OCI-LY7 (cell line): ENCODE results near the gene WLS. TPM values are rescaled to one million over a fixed set of nuclear protein-coding genes. Genes with fewer than 3 reads are reported as not detected.
A peak's percentile ranks its signal among the peaks of the same experiment; 100 is the strongest.

Source experiments
- Bru-seq: library from RNA; stranded (reverse); fragments of 400-500 nt; gene quantifications from one replicate; lab custom pipeline; 2021; lab: Mats Ljungman, UMichigan
- BruChase-seq, 2 experiments: library from RNA; stranded (reverse); fragments of 400-500 nt; gene quantifications; one replicate each; lab custom pipeline; 2021; lab: Mats Ljungman, UMichigan
- BruUV-seq: library from RNA; stranded (reverse); fragments of 400-500 nt; replicated peaks from 2 replicates; lab custom pipeline; 2021; lab: Mats Ljungman, UMichigan
- CTCF ChIA-PET: fragments of 300-600 bp; sonication (Branson Sonifier 250); formaldehyde crosslinking; loops from one replicate; lab custom pipeline; 2022; ENCODE audit warnings: antibody characterized with exemption; ENCODE audit not compliant: unreplicated experiment; lab: Charles Lee
- POLR2A ChIA-PET: fragments of 300-600 bp; sonication (Branson Sonifier 250); formaldehyde crosslinking; loops from one replicate; lab custom pipeline; 2022; ENCODE audit warnings: antibody characterized with exemption; lab: Charles Lee
- DNase-seq: peaks from one replicate; pipeline ENCODE4 v3.0.0-alpha.2; 2015; ENCODE audit warnings: low spot score
- H2AFZ ChIP-seq: fragments of 200-600 bp; sonication (generic), shearing (Covaris generic); 2 replicates; pipeline ENCODE4 v1.6.1; 2014; ENCODE audit warnings: mild to moderate bottlenecking, antibody characterized with exemption, low read length, moderate library complexity
- H3K27ac ChIP-seq: fragments of 200-600 bp; sonication (generic); 2 replicates; pipeline ENCODE4 v1.5.1; 2014; ENCODE audit warnings: mixed run types, low read depth, mild to moderate bottlenecking, moderate library complexity, low read length, inconsistent platforms; ENCODE audit not compliant: poor library complexity, severe bottlenecking
- H3K36me3 ChIP-seq: fragments of 200-600 bp; sonication (generic); 2 replicates; pipeline ENCODE4 v1.6.1; 2014; ENCODE audit warnings: mild to moderate bottlenecking, antibody characterized with exemption, low read length, moderate library complexity, mixed read lengths; ENCODE audit not compliant: insufficient read depth
- H3K4me1 ChIP-seq: fragments of 200-600 bp; sonication (generic); 2 replicates; pipeline ENCODE4 v1.5.1; 2014; ENCODE audit warnings: mild to moderate bottlenecking, low read length; ENCODE audit not compliant: insufficient read depth, poor library complexity, severe bottlenecking
- H3K4me2 ChIP-seq: fragments of 200-600 bp; sonication (generic); 2 replicates; pipeline ENCODE4 v1.6.1; 2014; ENCODE audit warnings: mild to moderate bottlenecking, low read length
- H3K4me3 ChIP-seq: fragments of 200-600 bp; sonication (generic); 2 replicates; pipeline ENCODE4 v1.5.1; 2014; ENCODE audit warnings: mild to moderate bottlenecking, low read depth, low read length; ENCODE audit not compliant: poor library complexity, severe bottlenecking
- H3K79me2 ChIP-seq: fragments of 200-600 bp; sonication (generic); 2 replicates; pipeline ENCODE4 v1.6.1; 2016; ENCODE audit warnings: low read depth, mild to moderate bottlenecking, low read length, moderate library complexity, mixed read lengths; ENCODE audit not compliant: insufficient read depth
- H3K9me2 ChIP-seq: fragments of 200-600 bp; sonication (generic); 2 replicates; pipeline ENCODE4 v1.6.1; 2016; ENCODE audit warnings: mild to moderate bottlenecking, low read length, mixed read lengths; ENCODE audit not compliant: insufficient read depth
- H3K9me3 ChIP-seq: fragments of 200-600 bp; sonication (generic); 2 replicates; pipeline ENCODE4 v1.6.1; 2014; ENCODE audit warnings: mild to moderate bottlenecking, mixed run types, low read length, mixed read lengths
- H4K20me1 ChIP-seq: fragments of 200-600 bp; sonication (generic); 2 replicates; pipeline ENCODE4 v1.6.1; 2014; ENCODE audit warnings: mild to moderate bottlenecking, antibody characterized with exemption, low read length, moderate library complexity, mixed read lengths; ENCODE audit not compliant: insufficient read depth
- EZH2phosphoT487 ChIP-seq: fragments of 200-600 bp; sonication (generic); IDR thresholded peaks from 2 replicates; pipeline ENCODE4 v1.6.1; 2018; ENCODE audit warnings: low read depth, borderline replicate concordance, mild to moderate bottlenecking, mixed run types, antibody characterized with exemption, low read length, moderate library complexity, mixed read lengths
- intact Hi-C: fragments of 100-400 bp; cut with micrococcal nuclease; formaldehyde crosslinking; loops from one replicate; pipeline ENCODE4 v1.10.0; 2022; ENCODE audit not compliant: unreplicated experiment
- long read RNA-seq: library from polyadenylated mRNA; stranded (forward); transcript quantifications from one replicate; pipeline ENCODE4 v2.0.0, GENCODE V29; 2022
- total RNA-seq, 2 experiments: library from RNA; depleted of rRNA in 1 of 2; stranded (reverse); fragments of >200 nt in 1 of 2; shearing (Covaris generic) in 1 of 2; gene quantifications; 2 replicates each; pipeline ENCODE4 v1.2.3, GENCODE V29; 2014 to 2022
- TF ChIP-seq, protein P1 (sequence below): fragments of 200-600 bp; sonication (generic); conservative IDR thresholded peaks from 2 replicates; pipeline ENCODE4 v1.5.1; 2014; ENCODE audit warnings: mild to moderate bottlenecking, antibody characterized with exemption, low read length, moderate library complexity, mixed read lengths

Gene WLS
- not detected in 2 replicates for total RNA-seq (2014; rRNA removed; shearing (Covaris generic))
- total RNA-seq (2022) = 0.31 TPM in 1 of 2 replicates, not detected in the other
- Bru-seq, nascent RNA = percentile 9 among the genes with signal in this experiment
- BruChase-seq, experiment 1, labeled RNA remaining after a 6-hour chase = percentile 5 among the genes with signal in this experiment
- percentile 2 among the genes with signal in this experiment for BruChase-seq, experiment 2, labeled RNA remaining after a 2-hour chase
- long read RNA-seq = 0 reads

GRCh38 chr1:68232289-68233148 lies at the start of gene WLS:
Gene WLS, minus strand, starts transcription at chr1:68232523. Its CDS starts 224 bp downstream, at chr1:68232299.
- BruUV-seq = no TSS peak
- Histone ChIP-seq H3K79me2 (no peaks in the 10 kb centered on the region), H2AFZ (no peak within 1 kb of the TSS), H3K9me3 (no peaks in the 10 kb centered on the region), H3K36me3 (no peaks in the 10 kb centered on the region), H3K4me2 (no peak within 1 kb of the TSS), H4K20me1 (no peaks in the 10 kb centered on the region), H3K27ac (no peak within 1 kb of the TSS), H3K4me1 (no peaks in the 10 kb centered on the region), H3K9me2 (no peaks in the 10 kb centered on the region), H3K4me3 (no peak within 1 kb of the TSS)
- ChIA-PET POLR2A (interaction anchor here (0.7 kb wide), 2 partner anchors 308 to 352 kb away, joined by 3 to 6 read pairs; no protein-coding TSS in a partner anchor), CTCF (interaction anchor here (0.6 kb wide), 1 partner anchor 308 kb away, joined by 8 read pairs; no protein-coding TSS in a partner anchor)
- no peak for TF ChIP-seq EZH2phosphoT487
- TF ChIP-seq, protein P1, sequence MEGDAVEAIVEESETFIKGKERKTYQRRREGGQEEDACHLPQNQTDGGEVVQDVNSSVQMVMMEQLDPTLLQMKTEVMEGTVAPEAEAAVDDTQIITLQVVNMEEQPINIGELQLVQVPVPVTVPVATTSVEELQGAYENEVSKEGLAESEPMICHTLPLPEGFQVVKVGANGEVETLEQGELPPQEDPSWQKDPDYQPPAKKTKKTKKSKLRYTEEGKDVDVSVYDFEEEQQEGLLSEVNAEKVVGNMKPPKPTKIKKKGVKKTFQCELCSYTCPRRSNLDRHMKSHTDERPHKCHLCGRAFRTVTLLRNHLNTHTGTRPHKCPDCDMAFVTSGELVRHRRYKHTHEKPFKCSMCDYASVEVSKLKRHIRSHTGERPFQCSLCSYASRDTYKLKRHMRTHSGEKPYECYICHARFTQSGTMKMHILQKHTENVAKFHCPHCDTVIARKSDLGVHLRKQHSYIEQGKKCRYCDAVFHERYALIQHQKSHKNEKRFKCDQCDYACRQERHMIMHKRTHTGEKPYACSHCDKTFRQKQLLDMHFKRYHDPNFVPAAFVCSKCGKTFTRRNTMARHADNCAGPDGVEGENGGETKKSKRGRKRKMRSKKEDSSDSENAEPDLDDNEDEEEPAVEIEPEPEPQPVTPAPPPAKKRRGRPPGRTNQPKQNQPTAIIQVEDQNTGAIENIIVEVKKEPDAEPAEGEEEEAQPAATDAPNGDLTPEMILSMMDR = no peak
- intact Hi-C loops = no loop called here
- no peak for DNase-seq

DNA sequence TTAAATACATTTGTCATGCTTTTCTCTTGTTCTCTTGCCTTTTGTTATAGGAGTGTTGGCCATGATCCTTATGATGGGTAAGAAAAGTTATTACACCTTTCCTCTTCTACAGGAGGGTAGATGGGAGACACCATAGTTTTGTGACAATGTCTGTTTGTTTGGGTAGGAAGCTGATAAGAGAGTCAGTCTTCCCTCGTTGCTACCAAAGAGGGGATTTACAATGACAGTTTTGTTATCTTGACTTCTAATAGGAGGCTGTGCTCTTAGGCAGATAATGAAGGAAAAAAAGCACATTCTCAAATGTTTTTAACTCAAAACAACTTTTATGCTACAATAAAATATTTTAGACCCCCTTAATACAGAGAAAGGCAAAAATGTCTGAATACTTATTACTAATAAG lies 48.0 kb upstream of the WLS start:
- POLR2A ChIA-PET = interaction anchor here (0.6 to 0.8 kb wide), 2 partner anchors 11 to 31 kb away, joined by 3 read pairs; no protein-coding TSS in a partner anchor
- H3K36me3 ChIP-seq = no peaks in the 10 kb centered on the region
- no TSS peak for BruUV-seq

More for the DNA sequence above, 48.0 kb upstream of the WLS start:
- H3K27ac ChIP-seq = no peak overlapping the region
- H3K4me2 ChIP-seq = no peak overlapping the region
- H3K9me3 ChIP-seq = no peaks in the 10 kb centered on the region
- H3K4me3 ChIP-seq = no peak overlapping the region
- no peaks in the 10 kb centered on the region for H4K20me1 ChIP-seq
- intact Hi-C loops = no loop called here
- H3K9me2 ChIP-seq = no peaks in the 10 kb centered on the region
- H2AFZ ChIP-seq = no peak overlapping the region
- TF ChIP-seq, protein P1 = no peak
- TF ChIP-seq EZH2phosphoT487 = no peak
- no peak for DNase-seq
- H3K4me1 ChIP-seq = no peaks in the 10 kb centered on the region
- no peaks in the 10 kb centered on the region for H3K79me2 ChIP-seq
- CTCF ChIA-PET = no interaction called here
